Esophagus muscularis mucosa (tissue), 4 donors: ENCODE data around the gene NDRG2.

ENCODE experiments used
- CTCF ChIP-seq, 3 experiments: fragments of 200-600 bp in 2 of 3; fragments of 450-650 bp in 1 of 3; sonication (generic) in 2 of 3; IDR thresholded peaks; one replicate each; pipeline ENCODE4 v1.5.1; 2017 to 2019; ENCODE audit warnings: antibody characterized with exemption in 3 of 3, mild to moderate bottlenecking in 2 of 3, moderate library complexity in 1 of 3
- EP300 ChIP-seq: sonication (generic); formaldehyde crosslinking; IDR thresholded peaks from one replicate; pipeline ENCODE4 v1.6.1; 2017; ENCODE audit warnings: antibody characterized with exemption
- POLR2A ChIP-seq: fragments of 450-650 bp; IDR thresholded peaks from one replicate; pipeline ENCODE4 v1.6.1; 2017; ENCODE audit warnings: antibody characterized with exemption, moderate library complexity, mild to moderate bottlenecking, low read depth
- POLR2AphosphoS5 ChIP-seq, 2 donors: sonication (generic); formaldehyde crosslinking; IDR thresholded peaks; one replicate each; pipeline ENCODE4 v1.6.1; 2017; ENCODE audit warnings: antibody characterized with exemption in 2 of 2

- TF ChIP-seq CTCF (IDR thresholded peaks at IDR 0.05) (no peak), POLR2A (no peak), POLR2AphosphoS5 (IDR thresholded peaks at IDR 0.05) (no peak), EP300 (no peak)
These were observed 7.7 kb upstream of the NDRG2 start for GRCh38 chr14:21032326-21033132.
